Measurements from ENCODE around the gene USP10. TPM values are rescaled to one million over a fixed set of nuclear protein-coding genes. Genes with fewer than 3 reads are reported as not detected.
A peak's percentile ranks its signal among the peaks of the same experiment; 100 is the strongest.

USP10 gene
- total RNA-seq, 1 donor from 2014 or later, result 100 TPM

DNA sequence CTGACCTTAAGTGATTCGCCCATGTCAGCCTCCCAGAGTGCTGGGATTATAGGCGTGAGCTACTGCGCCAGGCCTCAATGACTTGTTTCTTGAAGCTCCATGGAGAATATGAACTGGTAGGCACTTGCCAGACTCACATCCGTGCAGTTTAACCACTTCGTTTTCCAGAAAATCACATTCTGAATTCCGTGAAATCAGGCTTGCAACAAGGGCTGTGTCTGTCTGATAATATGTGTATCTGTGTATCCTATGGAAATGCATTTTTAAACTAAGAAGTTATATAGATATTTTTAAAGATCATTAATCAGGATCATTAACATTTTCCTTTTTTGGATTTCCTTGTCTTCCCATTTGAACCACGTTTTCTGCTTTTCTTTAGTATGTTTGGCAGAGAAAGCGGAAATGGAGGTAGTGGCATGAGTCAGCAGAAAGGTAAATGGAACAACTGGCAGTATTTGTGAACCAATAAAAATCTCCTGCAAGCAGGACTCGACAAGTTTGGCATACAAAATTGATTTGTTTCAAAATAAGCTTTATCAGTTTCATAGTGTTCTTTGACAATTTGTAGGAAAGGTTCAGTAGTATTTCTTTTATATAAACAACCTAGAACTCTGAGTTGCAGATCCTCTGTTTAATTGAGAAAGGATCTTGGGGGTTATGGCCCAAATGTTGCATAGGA, 33.0 kb downstream of the USP10 start:
- H3K36me3 Mint-ChIP-seq (ENCODE audit: unreplicated experiment), result no peaks in the 10 kb centered on the region
- peaks cover 45% of the 10 kb centered on the region for H3K4me1 Mint-ChIP-seq (ENCODE audit: low read depth, unreplicated experiment)
- H3K4me3 Mint-ChIP-seq (ENCODE audit: unreplicated experiment), result no peak overlapping the region
- TF ChIP-seq, protein P1, sequence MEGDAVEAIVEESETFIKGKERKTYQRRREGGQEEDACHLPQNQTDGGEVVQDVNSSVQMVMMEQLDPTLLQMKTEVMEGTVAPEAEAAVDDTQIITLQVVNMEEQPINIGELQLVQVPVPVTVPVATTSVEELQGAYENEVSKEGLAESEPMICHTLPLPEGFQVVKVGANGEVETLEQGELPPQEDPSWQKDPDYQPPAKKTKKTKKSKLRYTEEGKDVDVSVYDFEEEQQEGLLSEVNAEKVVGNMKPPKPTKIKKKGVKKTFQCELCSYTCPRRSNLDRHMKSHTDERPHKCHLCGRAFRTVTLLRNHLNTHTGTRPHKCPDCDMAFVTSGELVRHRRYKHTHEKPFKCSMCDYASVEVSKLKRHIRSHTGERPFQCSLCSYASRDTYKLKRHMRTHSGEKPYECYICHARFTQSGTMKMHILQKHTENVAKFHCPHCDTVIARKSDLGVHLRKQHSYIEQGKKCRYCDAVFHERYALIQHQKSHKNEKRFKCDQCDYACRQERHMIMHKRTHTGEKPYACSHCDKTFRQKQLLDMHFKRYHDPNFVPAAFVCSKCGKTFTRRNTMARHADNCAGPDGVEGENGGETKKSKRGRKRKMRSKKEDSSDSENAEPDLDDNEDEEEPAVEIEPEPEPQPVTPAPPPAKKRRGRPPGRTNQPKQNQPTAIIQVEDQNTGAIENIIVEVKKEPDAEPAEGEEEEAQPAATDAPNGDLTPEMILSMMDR (IDR thresholded peaks at IDR 0.05; ENCODE audit: partially characterized antibody, unreplicated experiment), result no peak
- no peak for DNase-seq
- peaks cover 3% of the 10 kb centered on the region for H3K9me3 Mint-ChIP-seq (ENCODE audit: unreplicated experiment)
- H3K27me3 Mint-ChIP-seq (ENCODE audit: unreplicated experiment), result no peaks in the 10 kb centered on the region
- no peak overlapping the region for H3K27ac Mint-ChIP-seq (ENCODE audit: unreplicated experiment)

DNA sequence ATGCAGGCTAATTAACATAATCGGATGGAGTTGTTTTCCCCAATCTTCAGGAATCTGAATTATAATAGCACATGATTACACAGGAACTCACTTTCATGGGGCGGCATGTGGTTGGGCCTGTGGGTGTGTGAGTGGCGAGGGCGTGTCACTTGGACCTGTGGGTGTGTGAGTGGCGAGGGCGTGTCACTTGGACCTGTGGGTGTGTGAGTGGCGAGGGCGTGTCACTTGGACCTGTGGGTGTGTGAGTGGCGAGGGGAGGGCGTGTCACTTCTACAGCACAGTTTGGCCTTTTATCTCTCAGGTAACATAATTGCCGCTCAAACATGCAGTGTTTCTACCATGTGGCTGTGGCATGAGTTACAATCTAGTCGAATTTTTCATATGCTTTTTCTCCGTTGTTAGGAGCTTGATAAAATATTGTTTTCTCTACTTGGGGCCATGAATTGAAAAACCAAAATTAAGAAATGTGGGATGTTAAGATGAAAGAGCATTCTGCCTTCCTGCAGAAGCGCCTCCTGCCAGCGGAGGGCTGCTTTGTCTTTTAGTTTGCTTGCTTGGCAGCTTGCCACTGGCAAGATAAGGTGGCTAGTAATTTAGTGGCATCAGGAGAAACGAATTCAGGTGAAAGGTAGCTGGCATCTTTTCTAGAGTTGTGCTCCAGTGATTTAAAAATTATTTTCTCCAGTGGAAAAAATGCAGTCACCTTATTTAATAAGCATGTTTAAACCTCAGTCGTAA, 36.2 kb downstream of the USP10 start:
- TF ChIP-seq, protein P1 (IDR thresholded peaks at IDR 0.05; ENCODE audit: partially characterized antibody, unreplicated experiment), result no peak
- Mint-ChIP-seq H3K4me3 (ENCODE audit: unreplicated experiment) (peak overlapping the region; percentile 21), H3K9me3 (ENCODE audit: unreplicated experiment) (peaks cover 3% of the 10 kb centered on the region), H3K4me1 (ENCODE audit: low read depth, unreplicated experiment) (peaks cover 55% of the 10 kb centered on the region), H3K27ac (ENCODE audit: unreplicated experiment) (peak overlapping the region; percentile 31), H3K36me3 (ENCODE audit: unreplicated experiment) (no peaks in the 10 kb centered on the region), H3K27me3 (ENCODE audit: unreplicated experiment) (no peaks in the 10 kb centered on the region)
- DNase-seq, result no peak

GRCh38 chr16:84737192-84738011, 37.6 kb downstream of the USP10 start:
- TF ChIP-seq, protein P1 (IDR thresholded peaks at IDR 0.05; ENCODE audit: partially characterized antibody, unreplicated experiment), result no peak
- no peak for DNase-seq
- H3K9me3 Mint-ChIP-seq (ENCODE audit: unreplicated experiment), result peaks cover 5% of the 10 kb centered on the region
- no peak overlapping the region for H3K27ac Mint-ChIP-seq (ENCODE audit: unreplicated experiment)
- H3K27me3 Mint-ChIP-seq (ENCODE audit: unreplicated experiment), result no peaks in the 10 kb centered on the region
- peaks cover 65% of the 10 kb centered on the region for H3K4me1 Mint-ChIP-seq (ENCODE audit: low read depth, unreplicated experiment)
- no peak overlapping the region for H3K4me3 Mint-ChIP-seq (ENCODE audit: unreplicated experiment)
- no peaks in the 10 kb centered on the region for H3K36me3 Mint-ChIP-seq (ENCODE audit: unreplicated experiment)

DNA sequence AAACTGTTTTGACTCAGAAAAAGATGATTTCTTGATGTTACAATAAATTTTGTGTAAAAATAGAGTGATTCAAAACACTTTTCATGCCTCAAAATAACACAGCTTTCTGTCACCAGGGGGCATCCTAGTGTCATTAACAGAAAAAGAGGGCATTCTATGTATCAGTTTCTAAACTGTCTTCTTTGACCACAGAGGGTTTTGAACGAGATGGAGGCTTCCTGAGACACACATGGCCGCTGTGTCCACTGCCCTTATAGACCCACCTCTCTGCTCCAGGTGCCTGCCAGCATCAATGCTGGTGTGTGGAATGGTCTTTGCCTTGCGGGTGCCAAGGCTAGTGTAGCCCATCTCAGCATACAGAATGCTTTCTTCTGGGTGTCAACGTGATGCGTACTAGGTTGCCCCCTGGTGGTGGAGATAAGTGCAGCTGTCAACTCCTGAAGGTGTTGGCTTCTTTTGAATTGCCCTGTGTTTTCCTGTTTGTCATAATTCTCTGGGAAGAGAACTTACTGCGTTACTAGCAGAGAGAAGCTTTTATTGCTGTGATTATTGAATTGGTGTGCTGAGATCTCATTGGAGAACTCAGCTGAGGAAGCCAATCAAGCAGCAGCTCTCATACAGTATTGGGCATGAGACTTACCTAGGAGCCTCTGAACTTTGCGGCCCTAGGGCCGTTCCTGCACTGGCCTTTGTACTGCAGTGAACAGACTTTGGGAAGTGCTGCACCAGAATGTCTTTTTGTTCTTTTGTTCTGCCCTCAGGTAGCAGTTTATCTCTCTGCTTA, 38.6 kb downstream of the USP10 start:
- Mint-ChIP-seq H3K27me3 (ENCODE audit: unreplicated experiment) (no peaks in the 10 kb centered on the region), H3K27ac (ENCODE audit: unreplicated experiment) (peak overlapping the region; percentile 28), H3K4me3 (ENCODE audit: unreplicated experiment) (no peak overlapping the region), H3K36me3 (ENCODE audit: unreplicated experiment) (no peaks in the 10 kb centered on the region), H3K4me1 (ENCODE audit: low read depth, unreplicated experiment) (peaks cover 75% of the 10 kb centered on the region), H3K9me3 (ENCODE audit: unreplicated experiment) (peaks cover 5% of the 10 kb centered on the region)
- peak; percentile 82 for DNase-seq
- TF ChIP-seq, protein P1 (IDR thresholded peaks at IDR 0.05; ENCODE audit: partially characterized antibody, unreplicated experiment), result peak; percentile 95

Measured in glutamatergic neuron (in vitro differentiated cells).